ENCODE results near the gene CST1.
"Not testable (repeated sequence)": the region's sequence is repeated elsewhere in the genome, so short reads cannot be mapped to it uniquely, and the experiment has no call there.

GRCh38 chr20:23750786-23751185 lies at the start of gene CST1:
- not testable (repeated sequence) for TF ChIP-seq CTCF, POLR2A, EP300, POLR2AphosphoS5 (IDR thresholded peaks at IDR 0.05)
